ENCODE results near the gene NFATC2.

NFATC2 gene

GRCh38 chr20:51368461-51369211 lies 173.9 kb downstream of the NFATC2 start:
- no peak overlapping the region for H3K27ac ChIP-seq (ENCODE audit: extremely low read depth, low read depth, low read length)
- no peaks in the 10 kb centered on the region for H3K4me1 ChIP-seq (ENCODE audit: control insufficient read depth, insufficient read depth, low read length)
- CTCF ChIA-PET, result interaction anchor here (0.6 kb wide), 2 partner anchors 198 to 445 kb away, joined by 3 to 4 read pairs; no protein-coding TSS in a partner anchor
- no peak overlapping the region for H3K4me3 ChIP-seq (ENCODE audit: low read depth, low read length)
- no peaks in the 10 kb centered on the region for H3K36me3 ChIP-seq (ENCODE audit: control insufficient read depth in 2 of 2, insufficient read depth in 1 of 2, low read length in 2 of 2)
- TF ChIP-seq, protein P1, sequence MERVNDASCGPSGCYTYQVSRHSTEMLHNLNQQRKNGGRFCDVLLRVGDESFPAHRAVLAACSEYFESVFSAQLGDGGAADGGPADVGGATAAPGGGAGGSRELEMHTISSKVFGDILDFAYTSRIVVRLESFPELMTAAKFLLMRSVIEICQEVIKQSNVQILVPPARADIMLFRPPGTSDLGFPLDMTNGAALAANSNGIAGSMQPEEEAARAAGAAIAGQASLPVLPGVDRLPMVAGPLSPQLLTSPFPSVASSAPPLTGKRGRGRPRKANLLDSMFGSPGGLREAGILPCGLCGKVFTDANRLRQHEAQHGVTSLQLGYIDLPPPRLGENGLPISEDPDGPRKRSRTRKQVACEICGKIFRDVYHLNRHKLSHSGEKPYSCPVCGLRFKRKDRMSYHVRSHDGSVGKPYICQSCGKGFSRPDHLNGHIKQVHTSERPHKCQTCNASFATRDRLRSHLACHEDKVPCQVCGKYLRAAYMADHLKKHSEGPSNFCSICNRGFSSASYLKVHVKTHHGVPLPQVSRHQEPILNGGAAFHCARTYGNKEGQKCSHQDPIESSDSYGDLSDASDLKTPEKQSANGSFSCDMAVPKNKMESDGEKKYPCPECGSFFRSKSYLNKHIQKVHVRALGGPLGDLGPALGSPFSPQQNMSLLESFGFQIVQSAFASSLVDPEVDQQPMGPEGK (tag by site-specific recombination; IDR thresholded peaks at IDR 0.05), result no peak
- TF ChIP-seq, protein P2, sequence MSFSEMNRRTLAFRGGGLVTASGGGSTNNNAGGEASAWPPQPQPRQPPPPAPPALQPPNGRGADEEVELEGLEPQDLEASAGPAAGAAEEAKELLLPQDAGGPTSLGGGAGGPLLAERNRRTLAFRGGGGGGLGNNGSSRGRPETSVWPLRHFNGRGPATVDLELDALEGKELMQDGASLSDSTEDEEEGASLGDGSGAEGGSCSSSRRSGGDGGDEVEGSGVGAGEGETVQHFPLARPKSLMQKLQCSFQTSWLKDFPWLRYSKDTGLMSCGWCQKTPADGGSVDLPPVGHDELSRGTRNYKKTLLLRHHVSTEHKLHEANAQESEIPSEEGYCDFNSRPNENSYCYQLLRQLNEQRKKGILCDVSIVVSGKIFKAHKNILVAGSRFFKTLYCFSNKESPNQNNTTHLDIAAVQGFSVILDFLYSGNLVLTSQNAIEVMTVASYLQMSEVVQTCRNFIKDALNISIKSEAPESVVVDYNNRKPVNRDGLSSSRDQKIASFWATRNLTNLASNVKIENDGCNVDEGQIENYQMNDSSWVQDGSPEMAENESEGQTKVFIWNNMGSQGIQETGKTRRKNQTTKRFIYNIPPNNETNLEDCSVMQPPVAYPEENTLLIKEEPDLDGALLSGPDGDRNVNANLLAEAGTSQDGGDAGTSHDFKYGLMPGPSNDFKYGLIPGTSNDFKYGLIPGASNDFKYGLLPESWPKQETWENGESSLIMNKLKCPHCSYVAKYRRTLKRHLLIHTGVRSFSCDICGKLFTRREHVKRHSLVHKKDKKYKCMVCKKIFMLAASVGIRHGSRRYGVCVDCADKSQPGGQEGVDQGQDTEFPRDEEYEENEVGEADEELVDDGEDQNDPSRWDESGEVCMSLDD (tag by site-specific recombination; IDR thresholded peaks at IDR 0.05), result no peak
- TF ChIP-seq ZNF184 (tag by site-specific recombination; IDR thresholded peaks at IDR 0.05), result no peak
- TF ChIP-seq ZNF239 (tag by site-specific recombination; IDR thresholded peaks at IDR 0.05), result no peak
- no peak for TF ChIP-seq ZNF660 (tag by site-specific recombination; IDR thresholded peaks at IDR 0.05)
- TF ChIP-seq ZXDB (tag by site-specific recombination; IDR thresholded peaks at IDR 0.05), result no peak
- no peak for TF ChIP-seq ZNF214 (tag by site-specific recombination; IDR thresholded peaks at IDR 0.05; ENCODE audit: borderline replicate concordance)
- TF ChIP-seq ZFP37 (tag by site-specific recombination; IDR thresholded peaks at IDR 0.05), result no peak
- TF ChIP-seq ZNF174 (tag by site-specific recombination; IDR thresholded peaks at IDR 0.05), result no peak
- TF ChIP-seq ZNF132 (tag by site-specific recombination; IDR thresholded peaks at IDR 0.05; ENCODE audit: borderline replicate concordance), result no peak
- TF ChIP-seq, protein P3, sequence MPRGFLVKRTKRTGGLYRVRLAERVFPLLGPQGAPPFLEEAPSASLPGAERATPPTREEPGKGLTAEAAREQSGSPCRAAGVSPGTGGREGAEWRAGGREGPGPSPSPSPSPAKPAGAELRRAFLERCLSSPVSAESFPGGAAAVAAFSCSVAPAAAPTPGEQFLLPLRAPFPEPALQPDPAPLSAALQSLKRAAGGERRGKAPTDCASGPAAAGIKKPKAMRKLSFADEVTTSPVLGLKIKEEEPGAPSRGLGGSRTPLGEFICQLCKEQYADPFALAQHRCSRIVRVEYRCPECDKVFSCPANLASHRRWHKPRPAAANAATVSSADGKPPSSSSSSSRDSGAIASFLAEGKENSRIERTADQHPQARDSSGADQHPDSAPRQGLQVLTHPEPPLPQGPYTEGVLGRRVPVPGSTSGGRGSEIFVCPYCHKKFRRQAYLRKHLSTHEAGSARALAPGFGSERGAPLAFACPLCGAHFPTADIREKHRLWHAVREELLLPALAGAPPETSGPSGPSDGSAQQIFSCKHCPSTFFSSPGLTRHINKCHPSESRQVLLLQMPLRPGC (tag by site-specific recombination; IDR thresholded peaks at IDR 0.05), result no peak
- no peak for TF ChIP-seq ZNF274 (IDR thresholded peaks at IDR 0.05; ENCODE audit: low read length)
- TF ChIP-seq ZNF274 (tag by site-specific recombination; IDR thresholded peaks at IDR 0.05; ENCODE audit: borderline replicate concordance), result no peak
- TF ChIP-seq ZNF23 (tag by site-specific recombination; IDR thresholded peaks at IDR 0.05; ENCODE audit: borderline replicate concordance), result no peak
- TF ChIP-seq ZNF623 (tag by site-specific recombination; IDR thresholded peaks at IDR 0.05), result no peak
- TF ChIP-seq BCL11B (tag by site-specific recombination; IDR thresholded peaks at IDR 0.05; ENCODE audit: low read depth), result no peak
- POLR2A ChIA-PET, result no interaction called here
- H3K9me3 ChIP-seq (ENCODE audit: control insufficient read depth, insufficient read depth, low read depth, low read length), result no peaks in the 10 kb centered on the region

DNA sequence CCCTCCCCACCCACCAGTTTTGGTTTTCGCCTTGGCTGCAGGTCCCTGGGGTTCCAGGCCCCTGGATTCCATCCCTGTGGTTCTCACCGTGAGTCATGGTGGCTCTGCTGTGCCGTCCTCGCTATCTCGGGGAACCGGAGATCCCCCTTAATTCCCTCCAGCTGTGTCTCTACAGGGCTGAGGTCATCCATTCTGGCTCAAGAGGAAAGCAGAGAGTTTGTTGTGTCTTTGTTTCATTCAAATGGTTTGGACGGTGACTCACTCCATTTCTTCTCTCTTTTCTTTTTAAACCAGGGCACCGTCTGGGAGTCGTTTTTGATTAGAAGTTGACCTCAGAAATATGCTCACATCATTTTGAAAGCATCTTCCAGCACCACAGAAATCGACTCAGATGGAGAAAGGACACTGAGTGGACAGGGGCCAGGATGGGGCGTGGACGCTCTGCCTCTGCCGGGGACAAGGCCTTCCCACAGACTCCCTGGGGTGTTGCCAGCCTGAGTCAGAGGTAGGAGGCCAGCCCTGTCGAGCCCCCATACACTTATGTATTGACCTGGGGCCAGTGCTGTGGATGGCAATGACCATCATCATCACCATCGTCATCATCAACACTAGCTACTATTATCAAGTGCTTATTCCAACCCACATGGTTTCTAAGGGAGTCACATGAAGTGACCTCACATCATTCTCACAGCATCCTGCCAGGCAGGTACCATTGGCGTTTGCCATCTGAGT lies 176.2 kb downstream of the NFATC2 start:
- ChIA-PET POLR2A (interaction anchor here (0.6 to 1.5 kb wide), 2 partner anchors 228 to 295 kb away, joined by 3 to 4 read pairs; no protein-coding TSS in a partner anchor), CTCF (interaction anchor here (1.3 to 2.2 kb wide), 4 partner anchors 49 to 375 kb away, joined by 3 to 12 read pairs (median 6); no protein-coding TSS in a partner anchor)
- Histone ChIP-seq H3K36me3 (ENCODE audit: control insufficient read depth in 2 of 2, insufficient read depth in 1 of 2, low read length in 2 of 2) (no peaks in the 10 kb centered on the region), H3K4me1 (ENCODE audit: control insufficient read depth, insufficient read depth, low read length) (no peaks in the 10 kb centered on the region), H3K4me3 (ENCODE audit: low read depth, low read length) (no peak overlapping the region), H3K9me3 (ENCODE audit: control insufficient read depth, insufficient read depth, low read depth, low read length) (no peaks in the 10 kb centered on the region), H3K27ac (ENCODE audit: extremely low read depth, low read depth, low read length) (no peak overlapping the region)
- TF ChIP-seq ZBTB21 (tag by site-specific recombination; IDR thresholded peaks at IDR 0.05) (no peak), ZNF341 (tag by site-specific recombination; IDR thresholded peaks at IDR 0.05; ENCODE audit: low read depth) (no peak), ZNF292 (tag by site-specific recombination; IDR thresholded peaks at IDR 0.05; ENCODE audit: borderline replicate concordance, low read depth) (no peak), ZNF624 (tag by site-specific recombination; IDR thresholded peaks at IDR 0.05) (no peak), ZNF488 (tag by site-specific recombination; IDR thresholded peaks at IDR 0.05) (no peak)
- TF ChIP-seq, protein P4, sequence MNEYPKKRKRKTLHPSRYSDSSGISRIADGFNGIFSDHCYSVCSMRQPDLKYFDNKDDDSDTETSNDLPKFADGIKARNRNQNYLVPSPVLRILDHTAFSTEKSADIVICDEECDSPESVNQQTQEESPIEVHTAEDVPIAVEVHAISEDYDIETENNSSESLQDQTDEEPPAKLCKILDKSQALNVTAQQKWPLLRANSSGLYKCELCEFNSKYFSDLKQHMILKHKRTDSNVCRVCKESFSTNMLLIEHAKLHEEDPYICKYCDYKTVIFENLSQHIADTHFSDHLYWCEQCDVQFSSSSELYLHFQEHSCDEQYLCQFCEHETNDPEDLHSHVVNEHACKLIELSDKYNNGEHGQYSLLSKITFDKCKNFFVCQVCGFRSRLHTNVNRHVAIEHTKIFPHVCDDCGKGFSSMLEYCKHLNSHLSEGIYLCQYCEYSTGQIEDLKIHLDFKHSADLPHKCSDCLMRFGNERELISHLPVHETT (tag by site-specific recombination; IDR thresholded peaks at IDR 0.05), result 0 out of 2 replicates have a peak, but pooled peaks have one; percentile 21

Measured in HEK293 (cell line).